Esophagus muscularis mucosa (tissue), 3 donors: ENCODE data around the gene PDGFRB.

Experiments
- CTCF ChIP-seq, 3 experiments: fragments of 200-600 bp in 2 of 3; fragments of 450-650 bp in 1 of 3; sonication (generic) in 2 of 3; IDR thresholded peaks; one replicate each; pipeline ENCODE4 v1.5.1; 2017 to 2019; ENCODE audit warnings: antibody characterized with exemption in 3 of 3, mild to moderate bottlenecking in 2 of 3, moderate library complexity in 1 of 3
- POLR2A ChIP-seq: fragments of 450-650 bp; IDR thresholded peaks from one replicate; pipeline ENCODE4 v1.6.1; 2017; ENCODE audit warnings: antibody characterized with exemption, moderate library complexity, mild to moderate bottlenecking, low read depth

- TF ChIP-seq POLR2A (no peak), CTCF (IDR thresholded peaks at IDR 0.05) (no peak)
These were observed 74.8 kb downstream of the PDGFRB start for GRCh38 chr5:150080696-150081435.
